GM19023 (cell line): ENCODE results near the gene AP5B1.

Source experiments
- ATAC-seq: cut with Tn5 transposase; IDR thresholded peaks from one replicate; pipeline ENCODE4 v1.9.1; 2021; ENCODE audit warnings: mild to moderate bottlenecking, moderate library complexity; ENCODE audit not compliant: unreplicated experiment

AP5B1 gene, protein sequence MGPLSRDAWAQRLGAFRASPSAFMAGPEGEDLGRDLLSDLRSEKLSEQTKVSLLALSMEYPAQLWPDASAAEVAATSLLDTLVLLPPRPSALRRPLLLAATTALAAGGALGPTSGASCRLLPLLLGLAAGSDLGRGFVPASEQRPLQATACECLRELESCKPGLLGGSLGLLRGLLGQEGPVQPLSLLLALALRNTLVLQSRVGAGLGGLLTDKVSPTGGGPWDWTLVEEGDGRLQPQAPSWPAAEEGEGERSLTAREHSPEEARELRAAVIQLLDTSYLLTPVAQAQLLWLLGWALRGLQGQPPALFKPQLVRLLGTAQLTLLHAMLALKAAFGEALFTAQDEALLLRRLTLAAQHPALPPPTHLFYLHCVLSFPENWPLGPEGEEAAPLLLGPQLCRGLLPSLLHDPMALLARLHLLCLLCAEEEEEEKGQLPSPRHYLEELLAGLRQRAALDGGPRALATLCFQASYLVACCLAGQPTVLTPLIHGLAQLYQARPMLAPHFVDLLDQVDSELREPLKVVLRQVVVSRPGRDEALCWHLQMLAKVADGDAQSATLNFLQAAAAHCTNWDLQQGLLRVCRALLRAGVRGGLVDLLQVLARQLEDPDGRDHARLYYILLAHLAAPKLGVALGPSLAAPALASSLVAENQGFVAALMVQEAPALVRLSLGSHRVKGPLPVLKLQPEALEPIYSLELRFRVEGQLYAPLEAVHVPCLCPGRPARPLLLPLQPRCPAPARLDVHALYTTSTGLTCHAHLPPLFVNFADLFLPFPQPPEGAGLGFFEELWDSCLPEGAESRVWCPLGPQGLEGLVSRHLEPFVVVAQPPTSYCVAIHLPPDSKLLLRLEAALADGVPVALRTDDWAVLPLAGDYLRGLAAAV

DNA sequence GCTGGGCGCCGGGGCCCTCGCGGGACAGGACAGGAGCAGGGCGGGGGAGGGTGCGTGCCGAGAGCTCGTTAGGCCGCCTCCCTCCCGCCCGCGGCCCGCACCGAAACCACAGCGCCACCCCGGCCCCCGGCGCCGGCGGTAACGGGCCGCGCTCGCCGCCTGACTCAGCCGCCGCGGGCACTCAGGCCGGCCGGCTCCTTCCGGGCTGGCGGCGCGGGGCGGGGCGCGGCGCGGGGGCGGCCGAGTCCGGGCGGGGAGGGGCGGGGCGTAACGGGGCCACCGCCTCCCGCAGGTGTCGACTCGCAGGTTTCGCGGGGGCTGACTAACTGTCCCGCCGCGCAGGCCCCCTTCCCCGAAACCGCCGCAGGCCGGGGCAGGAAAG, at the start of gene AP5B1:
AP5B1 (minus strand) TSS at position 207 of the 382 bp plus-strand sequence. CDS start 385 bp downstream, outside the sequence.
- peak; percentile 68 for ATAC-seq

DNA sequence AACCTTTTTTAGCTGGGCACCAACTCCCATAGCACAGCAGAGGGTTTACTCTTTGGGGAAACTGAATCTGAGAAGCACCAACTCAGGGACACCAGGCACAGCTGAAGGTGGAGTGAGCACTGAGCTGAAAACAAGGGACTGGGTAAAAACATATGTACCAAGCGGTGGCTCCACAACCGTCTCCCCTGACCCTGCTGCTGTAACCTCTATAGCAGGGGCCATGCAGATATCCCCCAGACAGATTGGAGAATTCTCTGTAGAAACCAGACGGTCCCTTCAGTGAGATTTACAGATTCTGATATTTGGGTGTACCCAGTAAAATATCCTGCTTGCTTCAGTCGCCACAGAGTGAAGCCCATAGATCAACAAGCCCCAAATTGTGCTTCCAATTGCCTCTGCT, 48.7 kb upstream of the AP5B1 start:
- ATAC-seq: no peak

DNA sequence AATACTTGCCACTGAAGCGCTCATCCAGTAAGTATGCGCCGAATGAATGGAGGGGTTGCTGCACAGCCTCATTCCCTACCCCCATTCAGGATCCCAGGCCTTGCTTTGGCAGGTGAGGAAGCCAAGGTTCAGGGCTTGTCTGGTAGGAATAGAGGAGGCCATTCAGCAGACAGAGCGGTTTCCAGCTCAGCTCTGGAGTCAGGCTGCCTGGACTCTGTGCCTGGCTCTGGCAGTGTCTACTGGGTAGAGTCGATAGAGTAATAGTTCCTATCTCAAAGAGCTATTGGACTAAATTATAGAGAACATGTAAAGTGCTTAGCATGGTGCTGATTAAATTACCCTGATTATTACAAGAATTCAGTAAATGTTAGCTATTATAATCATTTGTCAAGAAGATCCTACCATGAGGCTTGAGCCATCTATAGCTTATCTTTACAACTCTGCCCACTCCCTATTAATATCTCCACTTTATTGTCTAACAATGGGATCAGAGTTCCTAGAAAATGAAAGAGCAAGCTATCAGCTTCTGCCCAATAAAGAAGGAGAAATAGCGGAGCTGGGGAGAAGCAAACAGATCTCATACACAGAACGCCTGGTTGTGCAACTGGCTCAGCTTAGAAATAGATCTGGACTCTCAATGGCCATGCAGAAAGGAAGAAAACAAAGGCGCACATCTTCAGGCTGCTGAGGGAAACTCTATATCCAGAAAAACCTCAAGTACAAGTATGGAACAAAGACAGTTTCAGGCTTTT, 46.4 kb upstream of the AP5B1 start:
- no peak for ATAC-seq

DNA sequence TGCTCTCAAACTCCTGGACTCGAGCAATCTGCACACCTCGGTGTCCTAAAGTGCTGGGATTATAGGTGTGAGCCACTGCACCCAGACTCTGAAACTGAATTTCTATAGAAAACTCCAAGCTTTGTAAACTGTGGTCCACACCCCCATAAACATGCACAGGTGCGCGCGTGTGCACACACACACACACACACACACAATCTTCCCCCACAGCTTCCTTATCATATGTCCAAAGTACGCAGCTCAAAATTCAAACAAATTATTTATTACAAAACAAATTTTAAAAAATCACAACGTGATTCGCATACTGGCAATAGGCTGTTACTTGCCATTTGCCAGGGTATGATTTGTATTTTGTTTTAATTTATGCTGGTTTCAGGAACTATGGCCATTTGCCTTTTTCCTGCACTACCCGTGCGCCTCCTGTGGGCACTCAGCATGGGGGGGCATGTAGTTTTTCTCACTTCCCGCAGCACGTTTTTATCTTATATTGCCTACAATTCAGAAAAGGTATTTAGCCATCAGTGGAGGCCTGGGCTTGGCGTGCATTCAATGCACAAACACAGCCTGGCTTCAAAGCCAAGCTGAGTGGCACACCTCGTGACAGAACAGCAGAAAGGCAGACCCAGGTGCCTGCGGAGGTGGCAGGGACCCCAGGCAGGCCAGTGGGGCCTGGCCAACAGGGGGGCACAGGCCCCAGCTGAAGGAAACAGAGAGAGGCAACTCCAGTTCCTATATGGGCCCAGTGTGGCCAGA, 42.2 kb upstream of the AP5B1 start:
- ATAC-seq: no peak

DNA sequence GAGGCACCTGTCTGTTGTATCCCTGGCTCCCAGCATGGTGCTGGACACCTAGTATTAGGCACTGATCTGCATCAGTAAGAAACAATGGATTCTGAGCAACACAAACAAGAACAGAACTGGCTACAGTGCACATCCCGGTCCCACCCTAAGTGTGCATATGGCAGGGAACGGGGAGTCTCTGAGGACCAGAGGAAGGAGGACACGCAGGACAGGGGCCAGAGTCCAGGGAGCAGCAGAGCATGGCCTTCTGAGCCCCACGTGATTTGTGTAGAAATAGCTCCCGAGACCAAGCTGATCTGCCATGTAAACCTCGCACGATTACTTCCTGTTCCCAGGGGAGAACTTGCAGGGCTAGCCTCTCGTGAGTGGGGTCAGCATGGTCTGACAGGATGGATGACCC, 40.3 kb upstream of the AP5B1 start:
- no peak for ATAC-seq

DNA sequence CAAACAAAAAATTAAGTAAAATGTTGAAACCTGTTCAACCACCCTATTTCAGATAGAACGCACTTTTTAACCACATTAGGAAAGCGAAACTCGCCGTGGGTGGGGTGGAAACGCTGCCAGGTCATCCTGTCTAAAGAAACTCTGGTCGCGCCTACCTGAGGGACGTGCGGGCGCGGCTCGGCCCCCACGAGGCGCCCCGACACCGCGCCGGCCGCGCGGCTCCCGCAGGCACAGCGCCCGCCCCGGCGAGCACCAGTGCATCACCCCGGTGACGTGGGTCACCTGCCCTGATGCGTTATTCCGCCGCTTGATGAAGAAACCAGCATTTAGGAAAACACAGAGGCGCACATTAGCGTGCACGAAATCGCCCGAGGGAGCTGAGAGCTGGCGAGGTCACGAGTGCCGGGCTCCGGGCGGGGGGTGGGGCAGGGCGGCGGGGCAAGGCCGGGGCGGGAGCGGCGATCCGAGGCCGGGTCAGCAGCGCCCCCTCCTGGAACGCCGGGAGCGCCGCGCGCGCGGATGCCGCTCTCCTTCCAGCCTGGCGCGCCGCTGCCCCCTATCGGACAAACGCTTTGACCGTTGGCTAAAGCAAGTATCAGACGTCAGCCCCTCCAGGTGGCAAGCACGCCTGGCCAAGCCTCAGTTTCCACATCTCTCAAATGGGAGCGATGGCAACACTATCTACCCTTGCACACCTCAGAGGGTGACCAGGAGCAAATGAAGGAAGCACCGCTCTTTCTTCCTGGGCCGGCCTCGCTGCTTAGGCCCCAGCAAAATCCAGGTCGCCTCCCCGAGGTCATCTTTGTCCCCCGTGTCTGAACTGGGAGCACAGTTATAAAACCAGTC, 37.3 kb upstream of the AP5B1 start:
- ATAC-seq: no peak

DNA sequence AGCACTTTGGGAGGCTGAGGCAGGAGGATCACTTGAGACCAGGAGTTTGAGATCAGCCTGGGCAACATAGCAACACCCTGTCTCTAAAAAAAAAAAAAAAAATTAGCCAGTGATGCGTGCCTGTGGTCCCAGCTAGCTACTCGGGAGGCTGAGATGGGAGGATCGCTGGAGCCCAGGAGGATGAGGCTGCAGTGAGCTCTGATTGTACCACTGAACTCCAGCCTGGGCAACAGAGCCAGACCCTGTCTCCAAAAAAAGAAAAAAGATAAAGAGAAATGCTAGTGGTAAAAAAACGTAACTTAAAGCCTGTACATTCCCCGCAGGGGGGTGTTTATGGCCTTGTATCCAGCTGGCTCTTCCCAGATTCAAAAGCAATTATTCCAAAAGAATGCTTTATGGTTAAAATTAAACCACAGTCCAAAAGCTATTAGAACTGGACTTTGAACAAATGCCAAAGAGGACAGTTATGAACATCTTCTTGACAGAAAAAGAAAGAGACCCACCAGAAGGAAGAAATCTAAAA, 36.6 kb upstream of the AP5B1 start:
- no peak for ATAC-seq

DNA sequence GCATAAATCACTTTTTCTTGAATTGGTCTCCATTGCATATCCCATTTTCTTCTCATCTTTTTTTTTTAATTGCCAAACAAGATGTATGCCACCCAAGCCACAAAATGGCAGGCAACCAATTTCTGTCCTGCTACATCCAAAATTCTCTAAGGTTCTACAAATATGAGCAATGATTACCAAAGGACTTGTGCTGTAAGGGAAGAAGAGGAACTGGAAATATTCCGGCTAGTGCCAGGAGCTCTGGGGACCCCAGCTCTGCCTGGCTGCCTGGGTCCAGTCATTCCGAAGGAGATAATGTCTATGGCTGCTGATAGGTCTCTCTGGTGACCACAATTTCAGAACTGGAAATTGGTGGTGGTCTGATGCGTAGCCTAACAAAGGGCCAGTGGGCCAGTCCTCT, 35.9 kb upstream of the AP5B1 start:
- ATAC-seq: no peak

DNA sequence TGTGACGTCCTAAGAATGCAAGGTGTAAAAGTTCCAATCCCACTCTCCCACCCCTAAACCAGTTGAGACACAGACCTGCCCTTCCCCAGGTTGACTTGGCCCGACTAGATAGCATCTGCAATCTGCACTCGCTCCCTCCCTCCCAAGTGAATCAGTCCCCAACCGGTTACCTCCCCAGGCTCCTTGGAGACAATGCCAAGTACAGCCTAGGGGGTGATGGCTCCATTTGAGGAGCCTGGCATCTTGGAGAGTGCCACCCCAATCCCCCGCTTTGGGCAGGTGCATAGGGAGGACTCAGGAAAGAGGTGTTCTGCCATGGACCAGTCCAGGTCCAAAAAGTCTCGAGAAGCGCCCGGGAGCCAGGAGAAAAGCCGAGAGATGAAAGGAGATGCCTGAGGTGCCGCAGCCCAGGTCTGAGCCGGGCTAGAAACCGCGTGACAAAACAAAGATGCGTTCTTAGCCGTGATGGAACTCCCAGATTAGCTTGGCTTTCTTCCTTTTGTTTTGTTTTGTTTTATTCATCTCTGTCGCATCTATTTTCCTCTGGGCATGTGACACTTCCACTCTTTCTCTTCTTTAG, 34.3 kb upstream of the AP5B1 start:
- no peak for ATAC-seq

DNA sequence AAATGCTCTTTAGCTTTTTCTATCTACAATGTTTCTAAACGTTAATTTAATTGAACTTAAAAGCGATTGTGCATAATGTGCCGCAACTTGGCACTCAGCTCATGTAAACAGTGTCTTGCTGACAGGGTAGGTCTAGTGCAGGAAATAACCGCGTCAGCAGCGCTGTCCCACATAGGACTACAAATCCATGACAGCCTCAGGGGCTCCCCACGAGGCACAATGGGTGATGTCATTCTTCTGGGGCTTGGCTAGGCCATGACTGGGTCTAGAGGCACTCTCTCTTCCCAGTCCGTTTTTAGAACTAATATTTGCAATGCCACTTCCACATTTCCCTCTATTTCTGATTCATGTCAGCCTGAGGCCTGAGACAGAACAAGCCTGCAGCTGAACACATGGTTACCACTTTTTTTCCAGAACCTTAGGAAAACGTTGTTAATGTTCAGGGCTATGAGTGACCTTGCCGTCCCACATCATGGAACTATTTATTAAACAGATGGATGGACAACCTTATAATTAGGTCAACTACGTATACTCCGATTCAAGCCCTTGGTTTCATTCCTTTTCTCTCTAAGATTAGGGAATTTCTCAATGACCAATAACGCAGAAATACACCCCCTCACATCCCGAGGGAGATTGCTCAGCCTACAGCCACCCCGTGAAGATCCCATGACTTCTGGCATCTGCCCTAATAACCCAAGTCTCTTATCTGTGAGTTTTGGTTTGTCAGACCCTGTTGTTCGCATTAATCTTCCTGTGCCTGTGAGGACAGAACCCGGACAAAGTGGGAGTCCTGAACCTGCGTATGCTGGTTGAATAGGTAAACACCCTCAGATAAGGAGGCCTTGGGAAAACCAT, 33.6 kb upstream of the AP5B1 start:
- ATAC-seq: no peak

DNA sequence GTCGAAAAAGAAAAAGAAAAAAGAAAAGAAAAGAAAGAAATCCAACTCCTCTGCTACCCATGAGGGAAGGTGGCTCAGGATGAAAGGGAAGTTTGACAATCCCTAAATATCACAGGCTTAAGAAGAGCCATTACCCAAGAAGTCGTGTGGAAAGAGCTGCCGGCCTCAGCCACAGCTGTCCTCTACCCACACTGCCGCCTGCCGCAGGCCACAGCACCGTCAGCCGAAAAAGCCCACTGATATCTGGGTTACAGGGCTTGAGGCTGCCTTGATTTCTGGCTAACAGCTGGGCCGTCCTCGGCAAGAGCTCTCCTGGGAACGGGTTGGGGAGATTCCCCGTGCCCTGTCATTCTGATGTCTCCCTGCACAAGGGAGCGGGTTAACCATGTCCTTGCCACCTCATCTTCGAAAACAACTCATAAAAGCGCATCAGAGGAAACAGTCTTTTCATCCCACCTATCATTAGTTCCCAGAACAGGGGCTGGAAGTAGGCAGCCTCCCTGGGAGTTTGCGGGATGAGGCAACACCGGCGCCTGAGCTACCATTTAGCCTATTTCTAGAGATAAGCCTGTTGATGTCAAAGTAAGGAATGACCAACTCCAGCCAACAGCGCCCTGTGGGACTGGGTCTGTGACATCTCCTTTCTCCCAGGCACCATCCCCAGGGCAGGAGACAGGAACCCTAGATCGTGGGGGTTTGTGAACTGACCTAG, 31.1 kb upstream of the AP5B1 start:
- no peak for ATAC-seq

DNA sequence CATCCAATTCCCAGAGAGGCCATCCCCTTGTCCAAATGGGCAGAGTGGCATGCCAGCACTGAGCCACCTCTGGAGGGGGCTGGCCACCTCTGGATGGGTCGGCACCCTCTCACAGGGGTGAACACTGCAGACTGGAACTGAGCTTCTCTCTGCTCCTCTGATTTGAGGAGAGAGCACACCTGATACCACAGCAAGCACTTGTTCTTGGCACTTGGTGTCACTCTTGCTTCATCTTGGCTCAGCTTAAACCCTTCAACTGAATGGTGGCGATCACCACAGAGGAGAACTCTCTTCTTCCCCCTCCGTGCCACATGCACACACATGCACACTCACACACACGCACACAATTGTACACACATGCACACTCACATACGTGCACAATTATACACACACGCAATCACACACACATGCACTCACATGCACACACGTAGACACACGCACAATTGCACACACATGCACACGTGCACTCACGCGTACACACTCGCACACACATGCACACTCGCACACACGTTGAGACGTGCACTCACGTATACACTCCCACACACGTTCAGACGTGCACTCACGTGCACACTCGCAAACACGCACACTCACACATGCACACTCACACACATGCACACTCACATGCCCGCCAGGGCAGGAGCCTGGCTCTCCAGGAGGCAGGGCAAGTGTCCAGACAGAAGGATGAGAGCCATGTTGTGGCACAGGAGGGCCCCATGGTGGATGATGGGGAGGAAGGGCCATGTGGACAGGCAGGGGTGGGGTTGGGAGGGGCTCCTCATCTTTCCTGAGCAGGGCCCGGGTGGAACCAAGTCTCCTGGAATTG, 29.5 kb upstream of the AP5B1 start:
- no peak for ATAC-seq

DNA sequence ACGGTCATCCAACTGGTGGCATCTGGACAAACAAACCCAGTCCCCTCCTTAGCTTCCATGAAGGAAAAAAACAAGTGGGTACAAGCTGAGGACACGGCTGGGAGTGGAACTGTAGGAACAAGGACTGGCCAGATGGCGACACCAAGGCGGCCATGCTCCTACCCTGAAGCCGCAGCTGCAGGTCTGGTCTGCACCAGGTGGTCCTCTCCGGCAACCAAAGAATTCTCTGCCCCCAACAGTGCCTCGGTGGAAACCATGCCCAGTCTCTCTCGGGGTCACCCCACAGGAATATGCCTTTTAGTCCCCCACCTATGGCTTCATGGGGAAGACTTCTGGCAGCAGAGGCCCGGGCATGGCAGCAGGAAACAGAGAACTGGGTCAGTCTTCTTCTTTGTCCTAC, 28.7 kb upstream of the AP5B1 start:
- no peak for ATAC-seq

DNA sequence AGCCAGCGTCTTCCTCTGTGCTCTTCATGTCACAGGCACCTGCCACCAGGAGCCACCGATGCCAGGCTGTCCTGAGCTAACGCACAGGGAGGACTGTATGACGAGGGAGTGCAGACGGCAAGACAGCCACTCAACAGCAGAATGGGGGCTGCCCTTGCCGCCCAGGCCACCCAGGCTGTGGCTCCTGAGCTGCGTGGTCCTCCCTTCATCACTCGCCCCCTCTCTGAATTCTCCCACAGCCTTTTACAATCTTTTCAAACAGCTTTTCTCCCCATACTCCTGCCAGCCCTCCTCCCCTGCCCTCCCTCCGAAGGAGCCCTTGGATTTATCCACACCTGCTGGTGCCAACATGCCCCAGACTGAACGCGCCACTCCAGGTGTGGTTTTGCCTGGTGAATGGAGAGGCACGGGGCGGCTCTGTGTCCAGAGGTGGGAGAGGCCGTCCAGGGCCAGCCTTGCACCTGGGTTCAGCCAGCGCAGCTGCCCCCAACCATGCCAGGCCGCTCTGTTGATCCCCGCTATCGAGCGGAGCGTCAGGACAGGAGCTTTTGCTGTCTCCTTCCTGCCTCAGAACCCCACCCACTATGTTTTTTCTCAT, 28.1 kb upstream of the AP5B1 start:
- no peak for ATAC-seq

DNA sequence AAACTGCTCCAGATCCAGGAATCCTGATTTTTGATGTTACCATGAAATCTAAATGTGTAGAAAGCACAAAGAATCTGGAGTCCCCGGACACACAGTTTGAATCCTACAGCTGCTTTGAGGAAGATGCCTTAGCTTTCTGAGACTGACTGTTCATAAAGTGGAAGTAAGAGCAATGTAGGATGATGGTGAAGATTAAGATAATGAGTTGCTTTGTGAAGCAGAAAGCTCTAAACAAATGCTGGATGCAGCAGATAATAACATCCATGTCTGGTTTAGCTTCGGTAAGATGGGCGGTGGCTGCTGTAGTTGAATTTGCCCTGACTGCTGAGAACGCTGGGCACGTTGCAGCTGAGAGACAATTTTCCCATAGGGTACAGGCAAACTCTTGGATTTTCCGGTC, 26.2 kb upstream of the AP5B1 start:
- no peak for ATAC-seq

DNA sequence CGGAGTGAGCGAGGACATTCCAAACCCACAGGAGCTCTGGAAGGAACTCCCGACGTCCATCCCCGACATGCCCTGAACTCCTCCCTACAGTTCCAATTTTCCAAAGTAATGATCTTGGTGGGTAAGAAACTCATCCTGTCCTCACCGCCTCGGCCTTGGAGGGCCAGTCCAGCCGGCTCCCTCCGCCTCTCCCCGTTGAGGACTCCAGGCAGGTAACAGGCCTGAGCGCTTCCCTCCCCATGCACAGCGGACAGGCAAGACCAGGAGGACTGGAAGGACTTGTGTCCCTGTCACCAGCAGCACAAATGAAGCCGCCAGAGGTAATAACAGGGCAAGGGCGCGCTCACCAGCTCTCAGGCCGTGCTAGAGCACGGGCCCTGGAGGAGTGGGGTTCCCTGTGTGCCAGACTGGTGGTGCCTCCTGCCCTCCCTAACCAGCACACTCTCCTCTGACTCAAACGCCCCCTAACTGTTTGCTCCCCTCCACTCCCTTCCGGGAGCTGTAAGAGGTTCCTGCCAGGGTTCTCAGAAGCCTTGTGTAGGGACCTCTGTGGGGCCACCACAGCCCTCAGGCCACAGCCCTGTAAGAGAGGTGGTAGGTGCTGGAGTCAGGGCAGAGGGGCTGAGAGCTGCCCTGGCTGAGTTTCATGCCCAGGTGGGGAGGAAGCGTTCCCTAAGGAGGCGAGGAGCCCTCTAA, 23.2 kb upstream of the AP5B1 start:
- no peak for ATAC-seq
